H1 (cell line): Measurements from ENCODE around the gene SRPK3. TPM values are rescaled to one million over a fixed set of nuclear protein-coding genes. Genes with fewer than 3 reads are reported as not detected.
"Not testable (repeated sequence)": the region's sequence is repeated elsewhere in the genome, so short reads cannot be mapped to it uniquely, and the experiment has no call there.

Experiments used
- CTCF ChIA-PET: fragments of 300-600 bp; sonication (Branson Sonifier 250); formaldehyde crosslinking; loops from one replicate; lab custom pipeline; 2021; ENCODE audit not compliant: partially characterized antibody; lab: Charles Lee
- POLR2A ChIA-PET: fragments of 300-600 bp; sonication (Branson Sonifier 250); formaldehyde crosslinking; loops from one replicate; lab custom pipeline; 2021; ENCODE audit warnings: inconsistent platforms; ENCODE audit not compliant: partially characterized antibody; lab: Charles Lee
- DNase-seq, 2 experiments: peaks; one replicate each; pipeline versions ENCODE4 v3.0.0 to v3.0.0-alpha.2; 2010 to 2022; ENCODE audit warnings: low spot score in 2 of 2, low read depth in 1 of 2, mixed read lengths in 1 of 2
- FAIRE-seq: peaks from 2 replicates; lab custom pipeline; 2011; peaks lifted over from hg19 to GRCh38; lab: Jason Lieb, UNC
- H2AFZ ChIP-seq: 2 replicates; pipeline ENCODE4 v1.8.1; 2012; ENCODE audit warnings: low read length, inconsistent platforms
- H2AK5ac ChIP-seq: 2 replicates; pipeline ENCODE4 v1.6.1; 2013; ENCODE audit warnings: low read depth, low read length
- H2BK120ac ChIP-seq: replicated peaks from 2 replicates; pipeline ENCODE3; 2013; ENCODE audit warnings: low read depth, low read length, inconsistent platforms
- H2BK12ac ChIP-seq: 2 replicates; pipeline ENCODE4 v1.6.1; 2013; ENCODE audit warnings: low read depth, low read length
- H2BK15ac ChIP-seq: 2 replicates; pipeline ENCODE4 v1.6.1; 2013; ENCODE audit warnings: low read length
- H2BK20ac ChIP-seq: 2 replicates; pipeline ENCODE4 v1.6.1; 2013; ENCODE audit warnings: low read length
- H2BK5ac ChIP-seq: 2 replicates; pipeline ENCODE4 v1.6.1; 2013; ENCODE audit warnings: low read depth, low read length
- H3K14ac ChIP-seq: 2 replicates; pipeline ENCODE4 v1.6.1; 2013; ENCODE audit warnings: inconsistent platforms; ENCODE audit not compliant: insufficient read length
- H3K18ac ChIP-seq: 2 replicates; pipeline ENCODE4 v1.6.1; 2013; ENCODE audit warnings: low read length; ENCODE audit errors: extremely low read depth
- H3K23ac ChIP-seq: 2 replicates; pipeline ENCODE4 v1.6.1; 2013; ENCODE audit warnings: inconsistent platforms; ENCODE audit not compliant: insufficient read length
- H3K23me2 ChIP-seq: 2 replicates; pipeline ENCODE4 v1.6.1; 2013; ENCODE audit warnings: low read depth, low read length
- H3K27ac ChIP-seq: 2 replicates; pipeline ENCODE4 v1.6.1; 2011; ENCODE audit warnings: low read depth, low read length, inconsistent platforms
- H3K27me3 ChIP-seq, 4 experiments: replicated peaks in 1 of 4; 1 replicate in 1 of 4; 2 replicates in 3 of 4; pipeline versions ENCODE4 v1.6.1 to v1.8.1; 2011 to 2013; ENCODE audit warnings: low read length in 3 of 4, mild to moderate bottlenecking in 3 of 4, inconsistent platforms in 2 of 4, mixed read lengths in 2 of 4, moderate library complexity in 1 of 4; ENCODE audit not compliant: control insufficient read depth in 3 of 4, insufficient read depth in 3 of 4; ENCODE audit errors: extremely low read depth in 1 of 4
- H3K36me3 ChIP-seq, 4 experiments: 2 replicates each; pipeline versions ENCODE4 v1.6.1 to v1.8.1; 2011 to 2013; ENCODE audit warnings: mild to moderate bottlenecking in 4 of 4, low read length in 3 of 4, moderate library complexity in 2 of 4, control low read depth in 1 of 4, inconsistent platforms in 1 of 4; ENCODE audit not compliant: insufficient read depth in 4 of 4, control insufficient read depth in 2 of 4
- H3K4ac ChIP-seq: replicated peaks from 2 replicates; pipeline ENCODE3; 2013; ENCODE audit warnings: low read length, low read depth, mixed read lengths, inconsistent platforms; ENCODE audit not compliant: insufficient read length
- H3K4me1 ChIP-seq, 4 experiments: replicated peaks in 1 of 4; 1 replicate in 1 of 4; 2 replicates in 3 of 4; pipeline versions ENCODE4 v1.6.1 to v1.8.1; 2011 to 2013; ENCODE audit warnings: low read length in 3 of 4, inconsistent platforms in 2 of 4, mixed read lengths in 1 of 4; ENCODE audit not compliant: insufficient read depth in 4 of 4, control insufficient read depth in 3 of 4
- H3K4me2 ChIP-seq, 2 experiments: 2 replicates each; pipeline versions ENCODE4 v1.6.1 to v1.8.1; 2011 to 2013; ENCODE audit warnings: low read depth in 2 of 2, low read length in 2 of 2, control low read depth in 1 of 2, inconsistent platforms in 1 of 2, mild to moderate bottlenecking in 1 of 2; ENCODE audit not compliant: insufficient read depth in 1 of 2
- H3K4me3 ChIP-seq, 4 experiments: fragments of 200-600, 300-600 bp in 1 of 4; sonication (generic), shearing (Covaris generic), sonication (Bioruptor Twin) in 1 of 4; 2 replicates each; pipeline versions ENCODE4 v1.5.1 to v1.8.1; 2011 to 2016; ENCODE audit warnings: low read length in 4 of 4, low read depth in 3 of 4, control low read depth in 2 of 4, inconsistent platforms in 2 of 4, mild to moderate bottlenecking in 2 of 4, mixed read lengths in 1 of 4, moderate library complexity in 1 of 4; ENCODE audit not compliant: insufficient read depth in 2 of 4; ENCODE audit errors: extremely low read depth in 1 of 4
- H3K56ac ChIP-seq: replicated peaks from 2 replicates; pipeline ENCODE3; 2013; ENCODE audit warnings: low read depth, mild to moderate bottlenecking, mixed read lengths, low read length, inconsistent platforms; ENCODE audit not compliant: insufficient read length
- H3K79me1 ChIP-seq: 2 replicates; pipeline ENCODE4 v1.6.1; 2013; ENCODE audit warnings: low read depth, low read length, control low read depth
- H3K79me2 ChIP-seq, 2 experiments: 2 replicates each; pipeline versions ENCODE4 v1.6.1 to v1.8.1; 2012 to 2013; ENCODE audit warnings: low read length in 2 of 2, mild to moderate bottlenecking in 2 of 2, inconsistent platforms in 1 of 2; ENCODE audit not compliant: insufficient read depth in 2 of 2, control insufficient read depth in 1 of 2
- H3K9ac ChIP-seq, 4 experiments: replicated peaks in 1 of 4; 1 replicate in 1 of 4; 2 replicates in 3 of 4; pipeline versions ENCODE4 v1.6.1 to v1.8.1; 2011 to 2013; ENCODE audit warnings: low read depth in 3 of 4, low read length in 3 of 4, control low read depth in 2 of 4, mild to moderate bottlenecking in 2 of 4, moderate library complexity in 2 of 4, inconsistent platforms in 1 of 4; ENCODE audit errors: extremely low read depth in 1 of 4
- H3K9me3 ChIP-seq, 2 experiments: 2 replicates each; pipeline versions ENCODE4 v1.6.1 to v1.8.1; 2012 to 2013; ENCODE audit warnings: mild to moderate bottlenecking in 2 of 2, moderate library complexity in 2 of 2, control low read depth in 1 of 2, inconsistent platforms in 1 of 2, low read depth in 1 of 2, low read length in 1 of 2, mixed read lengths in 1 of 2; ENCODE audit not compliant: insufficient read depth in 2 of 2
- H4K20me1 ChIP-seq, 2 experiments: replicated peaks in 1 of 2; 2 replicates each; pipeline versions ENCODE3 to v1.8.1; 2011 to 2013; ENCODE audit warnings: inconsistent platforms in 2 of 2, low read length in 2 of 2, mild to moderate bottlenecking in 1 of 2; ENCODE audit not compliant: insufficient read depth in 2 of 2, control insufficient read depth in 1 of 2
- H4K5ac ChIP-seq: 2 replicates; pipeline ENCODE4 v1.6.1; 2013; ENCODE audit warnings: low read length, low read depth, mixed read lengths, inconsistent platforms; ENCODE audit not compliant: insufficient read length
- H4K8ac ChIP-seq: 2 replicates; pipeline ENCODE4 v1.8.0; 2013; ENCODE audit warnings: mild to moderate bottlenecking, moderate library complexity, low read length, inconsistent platforms; ENCODE audit not compliant: insufficient read depth; ENCODE audit errors: extremely low read depth
- H4K91ac ChIP-seq: replicated peaks from 2 replicates; pipeline ENCODE3; 2013; ENCODE audit warnings: low read length, mixed read lengths, inconsistent platforms; ENCODE audit not compliant: insufficient read length
- WGBS, 2 experiments: shearing (Covaris generic) in 1 of 2; methylation state at CpG; one replicate each; pipeline versions ENCODE4 v1.1.6 to v1.1.7; 2013 to 2015; ENCODE audit warnings: low lambda C conversion rate in 2 of 2, mixed read lengths in 2 of 2, inconsistent platforms in 1 of 2, low coverage in 1 of 2, missing lambda C conversion rate in 1 of 2; ENCODE audit not compliant: insufficient replicate concordance in 2 of 2, insufficient coverage in 1 of 2, insufficient read length in 1 of 2; ENCODE audit errors: extremely low coverage in 1 of 2, missing lambda C conversion rate in 1 of 2; 5-methylcytosine and 5-hydroxymethylcytosine counted together
- polyA plus RNA-seq, 7 experiments: library from polyadenylated mRNA; depleted of rRNA in 3 of 7; stranded (reverse) in 5 of 7; unstranded in 2 of 7; fragments of >200 nt in 5 of 7; fragments of 200-250 nt in 2 of 7; gene quantifications; 1 replicate in 5 of 7; 2 replicates in 1 of 7; 4 replicates in 1 of 7; pipeline versions ENCODE4 v1.2.1 to v1.2.3, GENCODE V29; 2011 to 2013; ENCODE audit warnings: missing spikeins in 2 of 7, mixed read lengths in 2 of 7
- total RNA-seq: library from RNA; stranded (reverse); fragmentation: NEBNext Ultra II Directional; extraction: Animal tissue kit (Norgen Biotek cat#: 25700); gene quantifications from 2 replicates; pipeline ENCODE4 v1.2.1, GENCODE V29; 2021

The SRPK3 gene
- total and polyA plus RNA-seq, 2 of the 8 experiments (the other 6 are each of a cell fraction or from before 2014, with no cell fraction given), result not detected

DNA sequence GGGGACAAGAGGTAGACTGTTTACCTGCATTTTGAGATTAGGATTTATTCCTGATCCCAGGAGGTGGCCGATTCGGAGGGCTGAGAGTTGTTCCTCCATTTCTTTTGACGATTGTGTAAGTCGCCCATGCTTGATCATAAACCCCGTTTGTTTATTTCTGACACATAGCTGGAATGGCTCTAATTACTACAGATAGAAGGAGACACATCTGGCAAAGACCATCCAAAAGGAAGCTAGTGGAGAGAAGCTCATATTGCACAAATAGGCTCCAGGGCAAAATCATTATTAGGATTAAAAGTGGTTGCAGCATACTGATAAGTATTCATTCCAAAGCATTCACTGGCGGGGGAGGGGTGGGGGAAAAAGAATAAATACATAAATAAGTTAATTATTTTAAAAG, 33.9 kb upstream of the SRPK3 start:
- not testable (repeated sequence) for H2BK120ac ChIP-seq, H2BK12ac ChIP-seq, H3K4me3 ChIP-seq, H2AFZ ChIP-seq, FAIRE-seq, H3K4me1 ChIP-seq, H2BK5ac ChIP-seq, H3K36me3 ChIP-seq, H4K20me1 ChIP-seq, H3K23me2 ChIP-seq, H3K27me3 ChIP-seq, H3K9ac ChIP-seq, H3K9me3 ChIP-seq, H4K8ac ChIP-seq, H3K27ac ChIP-seq, H4K91ac ChIP-seq, H2AK5ac ChIP-seq, H3K79me2 ChIP-seq, H3K23ac ChIP-seq, H3K79me1 ChIP-seq, DNase-seq, H3K14ac ChIP-seq, H2BK15ac ChIP-seq, H3K4me2 ChIP-seq, H3K18ac ChIP-seq, H3K4ac ChIP-seq, H3K56ac ChIP-seq, H2BK20ac ChIP-seq, H4K5ac ChIP-seq
- ChIA-PET CTCF (interaction anchor here (1.0 to 1.5 kb wide), 2 partner anchors 17 to 20 kb away, joined by 3 to 4 read pairs; partner anchors contain the start of gene PLXNB3), POLR2A (interaction anchor here (0.6 kb wide), 1 partner anchor 368 kb away, joined by 3 read pairs; no protein-coding TSS in a partner anchor)
- 95% methylated on average over 6 of the region's 6 CpGs; no CpG with 5 or more reads in 1 of the 2 experiments for WGBS, 2 experiments

- H4K8ac ChIP-seq, H2AFZ ChIP-seq, H3K79me2 ChIP-seq, H3K23me2 ChIP-seq, H3K4me1 ChIP-seq, H4K5ac ChIP-seq, H4K20me1 ChIP-seq, FAIRE-seq, H2BK5ac ChIP-seq, H3K18ac ChIP-seq, H3K56ac ChIP-seq, H3K9ac ChIP-seq, DNase-seq, H2AK5ac ChIP-seq, H3K14ac ChIP-seq, H3K4me3 ChIP-seq, H2BK120ac ChIP-seq, H2BK20ac ChIP-seq, H3K79me1 ChIP-seq, H3K4ac ChIP-seq, H2BK12ac ChIP-seq, H3K4me2 ChIP-seq, H3K23ac ChIP-seq, H3K9me3 ChIP-seq, H2BK15ac ChIP-seq, H3K36me3 ChIP-seq, H3K27ac ChIP-seq, H3K27me3 ChIP-seq, H4K91ac ChIP-seq, CTCF ChIA-PET: not testable (repeated sequence)
- POLR2A ChIA-PET, result interaction anchor here (0.7 to 2.0 kb wide), 2 partner anchors 22 to 223 kb away, joined by 5 read pairs; partner anchors contain the start of gene HCFC1
- WGBS, 2 experiments, result 89% methylated on average over 5 of the region's 7 CpGs; no CpG with 5 or more reads in 1 of the 2 experiments
Observed at GRCh38 chrX:153749017-153749416, 31.8 kb upstream of the SRPK3 start.
